ENCODE data around the gene BLOC1S5.
A peak's percentile ranks its signal among the peaks of the same experiment; 100 is the strongest.

Gene BLOC1S5, protein sequence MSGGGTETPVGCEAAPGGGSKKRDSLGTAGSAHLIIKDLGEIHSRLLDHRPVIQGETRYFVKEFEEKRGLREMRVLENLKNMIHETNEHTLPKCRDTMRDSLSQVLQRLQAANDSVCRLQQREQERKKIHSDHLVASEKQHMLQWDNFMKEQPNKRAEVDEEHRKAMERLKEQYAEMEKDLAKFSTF

GRCh38 chr6:8063761-8064637, at the start of gene BLOC1S5:
TSS of gene BLOC1S5 (minus strand) at chr6:8064389. CDS start at chr6:8064376, 13 bp downstream.
- DNase-seq (ENCODE audit: low spot score) = peak; percentile 96

DNA sequence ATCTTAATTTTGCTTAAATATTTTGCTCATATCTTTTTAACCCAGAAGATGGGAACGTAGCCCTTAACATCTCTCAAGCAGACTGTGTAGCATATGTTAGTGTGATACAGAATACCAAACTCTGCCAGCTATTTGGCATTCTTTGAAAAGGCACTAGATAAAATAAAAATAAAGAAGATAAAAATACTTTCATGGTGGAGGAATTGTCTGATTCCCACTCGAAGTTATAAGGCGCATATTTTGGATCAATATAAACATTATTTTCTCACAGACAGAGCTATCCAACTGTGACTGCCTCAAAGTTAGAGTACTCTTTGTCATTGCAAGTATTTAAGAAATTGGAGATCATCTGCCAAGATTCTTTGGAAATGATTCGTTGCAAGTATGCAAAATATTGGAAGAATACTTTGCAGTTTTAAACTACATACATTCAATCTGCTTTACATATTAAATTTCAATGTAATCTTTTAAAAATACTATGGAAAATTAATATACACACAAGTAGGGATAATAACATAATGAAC, 49.0 kb upstream of the BLOC1S5 start:
- DNase-seq (ENCODE audit: low spot score) = peak; percentile 53

GRCh38 chr6:8110725-8111124, 46.5 kb upstream of the BLOC1S5 start:
- DNase-seq (ENCODE audit: low spot score) = no peak

- DNase-seq (ENCODE audit: low spot score) = no peak
Observed at GRCh38 chr6:8110117-8110721, 46.0 kb upstream of the BLOC1S5 start.

GRCh38 chr6:8108759-8109539, 44.8 kb upstream of the BLOC1S5 start:
- DNase-seq (ENCODE audit: low spot score) = no peak

GRCh38 chr6:8108031-8108660, 44.0 kb upstream of the BLOC1S5 start:
- DNase-seq (ENCODE audit: low spot score) = peak; percentile 80

DNA sequence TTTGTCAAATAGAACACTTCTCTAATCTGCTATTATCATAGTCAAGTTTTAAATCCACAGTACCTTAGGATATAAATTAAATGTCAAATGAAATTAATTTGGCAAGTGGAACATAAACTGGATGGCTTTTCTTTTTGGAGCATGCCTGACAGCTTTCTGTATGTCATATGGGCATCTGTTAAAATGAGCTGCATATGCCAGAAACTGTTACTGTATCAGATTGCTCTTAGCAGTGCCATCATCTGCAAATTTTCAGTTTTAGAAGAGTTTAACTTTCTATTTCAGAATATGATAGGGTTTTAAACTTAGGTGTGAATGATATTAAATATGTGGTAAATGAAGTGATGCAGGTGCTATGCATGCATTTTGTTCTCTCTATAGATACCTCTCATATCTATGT, 41.6 kb upstream of the BLOC1S5 start:
- no peak for DNase-seq (ENCODE audit: low spot score)

DNA sequence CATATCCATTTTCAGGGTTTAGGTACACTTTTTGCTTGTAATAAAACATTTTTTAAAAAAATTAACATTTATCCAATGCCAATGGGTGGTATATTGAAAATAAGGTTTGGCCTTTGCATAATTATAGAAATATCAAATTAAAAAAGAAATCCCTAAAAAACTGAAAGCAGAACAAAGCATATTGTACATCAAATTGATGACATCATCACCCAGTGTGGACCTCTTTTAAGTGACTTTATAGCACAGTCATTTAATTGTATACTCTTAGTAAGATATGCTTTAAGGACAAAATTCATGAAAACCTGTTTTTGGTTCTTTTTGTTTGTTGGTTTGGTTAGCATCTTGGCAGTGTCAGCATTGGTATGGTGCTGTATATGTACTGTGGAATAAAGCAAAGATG, 39.5 kb upstream of the BLOC1S5 start:
- no peak for DNase-seq (ENCODE audit: low spot score)

DNA sequence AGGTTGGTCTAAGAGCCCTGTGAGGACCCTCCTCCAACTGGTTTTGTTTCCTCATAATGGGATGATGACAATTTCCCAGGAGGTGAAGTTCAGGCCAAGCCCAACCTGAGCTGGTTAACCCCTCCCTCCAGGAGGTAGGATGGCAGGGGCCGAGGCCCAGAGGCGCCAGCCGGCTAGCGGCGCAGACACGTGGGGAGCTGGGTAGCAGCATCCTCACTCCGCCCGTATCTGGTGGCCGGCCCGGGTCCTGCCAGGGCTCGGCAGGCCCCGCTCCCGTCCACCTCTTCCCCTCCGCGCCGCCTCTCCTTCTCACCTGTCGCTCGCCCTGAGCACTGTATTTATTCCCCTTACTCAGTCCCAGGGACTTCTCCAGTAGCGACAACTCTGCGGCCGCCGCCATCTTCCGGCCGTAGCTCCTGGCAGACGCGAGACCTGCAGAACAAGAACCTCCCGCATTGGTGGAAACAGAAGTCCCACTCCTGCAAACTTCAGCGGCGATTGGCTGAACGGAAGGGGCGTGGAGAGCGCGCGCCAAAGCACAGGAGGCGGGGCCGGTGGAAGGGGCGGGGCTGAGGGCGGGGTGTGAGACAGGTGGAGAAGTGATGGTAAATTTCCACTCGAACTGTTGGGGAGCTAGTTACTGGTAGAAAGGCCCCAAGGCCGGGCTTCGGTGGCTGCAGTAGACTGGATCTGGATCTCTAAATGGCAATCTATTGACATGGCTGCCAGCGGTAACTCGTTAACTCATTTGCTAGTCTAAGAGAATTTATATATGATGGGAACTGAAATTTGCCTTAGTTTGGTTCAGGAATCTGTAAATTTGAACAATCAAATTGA, 38.2 kb upstream of the BLOC1S5 start, which contains the start of gene EEF1E1:
Gene EEF1E1 (minus strand): TSS at position 427 of the 837 bp plus-strand sequence. CDS start 27 bp downstream, at position 400.
- DNase-seq (ENCODE audit: low spot score) = peak; percentile 98

DNA sequence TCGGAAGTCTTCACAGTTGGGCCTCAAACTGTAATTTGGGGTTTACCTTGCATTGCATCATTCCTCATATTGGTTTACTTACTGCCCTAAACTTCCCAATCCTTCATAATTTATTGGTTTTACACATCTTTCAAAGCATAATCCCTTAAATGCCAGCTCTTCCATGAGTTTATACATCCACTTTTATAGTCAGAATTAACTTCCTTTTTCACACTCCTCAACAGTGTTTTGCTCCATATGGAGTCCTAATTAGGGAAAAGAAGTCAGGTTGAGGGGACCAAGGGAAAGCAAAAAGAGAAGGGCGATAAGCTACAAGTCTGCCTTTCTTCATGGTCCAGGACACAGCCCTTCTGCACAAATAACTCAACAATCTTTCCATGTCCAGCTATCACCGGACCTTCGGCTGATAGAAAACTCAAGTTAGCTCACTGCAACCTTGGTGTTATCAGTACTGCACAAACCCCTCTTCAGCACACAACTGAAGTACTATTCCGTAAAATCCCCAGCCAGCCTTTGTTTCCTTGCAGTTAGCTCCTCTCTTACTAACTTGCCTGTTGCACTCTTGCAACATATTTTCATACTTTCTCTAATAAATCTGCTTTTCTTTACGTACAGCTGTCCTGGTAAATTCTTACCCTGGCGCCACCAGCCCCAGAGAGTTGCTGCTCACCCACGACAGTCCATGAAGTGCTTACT, 36.1 kb upstream of the BLOC1S5 start:
- no peak for DNase-seq (ENCODE audit: low spot score)

- DNase-seq (ENCODE audit: low spot score) = no peak
Observed at GRCh38 chr6:8090650-8091049, 26.5 kb upstream of the BLOC1S5 start.

DNA sequence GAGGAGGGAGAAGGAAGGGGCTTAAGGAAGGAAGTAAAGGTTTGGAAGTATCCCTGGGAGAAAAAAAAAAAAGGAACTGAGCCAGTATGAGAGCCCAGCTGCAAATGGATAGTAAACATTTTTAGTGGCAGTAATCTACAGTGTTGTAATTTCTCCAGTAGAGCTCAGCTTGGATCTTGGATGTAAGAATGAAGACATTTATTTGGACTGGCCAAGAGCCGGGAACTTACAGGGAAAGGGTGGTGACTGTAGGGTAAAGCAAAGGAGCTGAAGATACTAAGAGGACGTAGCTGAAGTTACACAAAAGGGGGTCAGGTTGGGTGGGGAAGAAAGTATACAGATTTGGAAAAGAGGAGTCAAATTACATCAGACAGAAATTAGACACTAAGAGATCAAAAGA, 24.7 kb upstream of the BLOC1S5 start:
- no peak for DNase-seq (ENCODE audit: low spot score)

GRCh38 chr6:8087870-8088754, 23.9 kb upstream of the BLOC1S5 start:
- no peak for DNase-seq (ENCODE audit: low spot score)

GRCh38 chr6:8086755-8087306, 22.6 kb upstream of the BLOC1S5 start:
- no peak for DNase-seq (ENCODE audit: low spot score)

GRCh38 chr6:8085053-8085511, 20.9 kb upstream of the BLOC1S5 start:
- DNase-seq (ENCODE audit: low spot score) = peak; percentile 24

GRCh38 chr6:8084586-8084985, 20.4 kb upstream of the BLOC1S5 start:
- DNase-seq (ENCODE audit: low spot score) = peak; percentile 10

GRCh38 chr6:8082954-8083858, 19.0 kb upstream of the BLOC1S5 start:
- peak; percentile 65 for DNase-seq (ENCODE audit: low spot score)

All from GM03348 (cell line).